HG03045 (cell line): Measurements from ENCODE around the gene DUXA.

Experiments used
- ATAC-seq: cut with Tn5 transposase; IDR thresholded peaks from one replicate; pipeline ENCODE4 v1.9.1; 2021; ENCODE audit warnings: mild to moderate bottlenecking, moderate library complexity; ENCODE audit not compliant: unreplicated experiment

Gene DUXA

DNA sequence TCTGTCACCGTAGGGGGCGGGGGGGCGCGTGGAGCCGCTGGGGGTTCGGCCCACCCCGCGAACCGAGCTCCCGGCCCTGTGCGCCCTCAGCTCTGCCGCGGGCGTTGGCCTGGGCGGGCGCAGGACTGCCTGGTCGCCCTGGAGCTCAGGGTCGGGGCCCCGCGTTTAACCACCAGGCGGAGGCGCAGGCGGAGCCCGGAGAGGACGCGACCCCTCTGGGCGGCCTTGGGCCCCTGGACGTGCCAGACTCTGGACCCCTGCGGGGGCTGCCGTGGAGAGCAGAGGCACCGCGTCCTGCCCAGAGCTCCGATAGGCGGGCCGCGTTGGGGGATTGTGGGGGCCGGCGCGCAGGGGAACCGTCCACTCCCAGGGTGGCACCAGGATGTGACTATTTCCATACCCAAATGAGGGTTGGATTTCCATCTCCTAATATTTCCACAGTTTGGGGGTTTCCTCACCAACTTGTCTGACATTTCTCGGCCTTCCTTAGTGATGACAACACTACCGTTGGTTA, 60.5 kb downstream of the DUXA start:
- ATAC-seq, result no peak

DNA sequence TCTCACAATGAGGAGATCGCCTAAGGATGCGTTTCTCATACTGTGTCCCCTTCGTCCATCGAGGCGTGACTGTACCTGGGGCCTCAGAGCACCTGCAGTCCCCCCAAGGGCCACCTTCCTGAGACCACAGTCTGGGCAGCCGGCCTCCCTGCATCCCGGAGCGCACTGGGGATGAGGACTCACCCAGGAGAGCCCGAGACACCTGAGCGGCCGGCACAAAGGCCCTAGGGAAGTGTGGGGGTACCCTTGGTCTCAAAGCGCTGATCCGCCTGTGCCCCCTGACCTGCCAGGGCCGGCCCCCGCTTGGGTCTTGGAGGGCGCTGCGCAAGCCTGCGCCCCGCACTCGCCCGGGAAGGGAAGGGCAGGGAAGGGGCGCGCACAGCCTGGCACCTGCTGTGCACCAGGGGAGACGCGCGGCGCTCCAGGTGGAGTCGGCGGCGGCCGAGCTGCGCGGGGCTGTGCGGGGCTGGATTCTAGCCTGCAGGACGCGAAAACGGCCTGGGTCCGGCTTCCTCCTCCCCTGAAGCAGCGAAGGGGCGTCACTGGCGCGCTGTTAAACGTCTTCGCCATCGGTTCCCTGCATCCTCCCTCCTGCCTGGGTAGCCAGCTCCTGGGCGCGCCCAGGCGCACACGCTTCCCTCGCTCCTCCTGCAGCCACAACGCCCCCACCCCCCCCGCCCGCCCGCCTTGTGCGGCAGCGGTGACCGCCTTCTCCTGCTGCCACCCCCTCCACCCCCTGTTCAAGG, 61.1 kb downstream of the DUXA start:
- ATAC-seq, result no peak
